IMR-90 (cell line): Measurements from ENCODE around the gene EPB41L5. TPM values are rescaled to one million over a fixed set of nuclear protein-coding genes. Genes with fewer than 3 reads are reported as not detected.

Source experiments
- ATAC-seq: fragments of 200-7000 bp; cut with Tn5 transposase; 2 replicates; pipeline ENCODE4 v1.9.1; 2020; ENCODE audit warnings: low read depth, mild to moderate bottlenecking, moderate library complexity
- BruUV-seq: library from RNA; stranded (reverse); fragments of 400-500 nt; replicated peaks from 2 replicates; lab custom pipeline; 2021; lab: Mats Ljungman, UMichigan
- CTCF ChIA-PET: fragments of 300-600 bp; formaldehyde crosslinking; extraction: SDS; loops from one replicate; lab custom pipeline; 2021; ENCODE audit warnings: antibody characterized with exemption; lab: Yijun Ruan, JAX
- POLR2A ChIA-PET: fragments of 300-600 bp; sonication (Branson Sonifier 250); formaldehyde crosslinking; loops from one replicate; lab custom pipeline; 2022; ENCODE audit warnings: antibody characterized with exemption; ENCODE audit not compliant: unreplicated experiment; lab: Charles Lee
- DNase-seq: peaks from one replicate; pipeline ENCODE4 v3.0.0; 2013
- H2AFZ ChIP-seq: replicated peaks from 2 replicates; pipeline ENCODE3; 2013; ENCODE audit warnings: low read length, mild to moderate bottlenecking; ENCODE audit not compliant: poor library complexity
- H2AK5ac ChIP-seq: 2 replicates; pipeline ENCODE4 v1.6.1; 2013; ENCODE audit warnings: low read depth, low read length, inconsistent platforms
- H2AK9ac ChIP-seq: replicated peaks from 2 replicates; pipeline ENCODE3; 2013; ENCODE audit warnings: mild to moderate bottlenecking, low read depth, low read length, moderate library complexity; ENCODE audit not compliant: poor library complexity
- H2BK120ac ChIP-seq: 2 replicates; pipeline ENCODE4 v1.6.1; 2013; ENCODE audit warnings: low read depth, low read length, inconsistent platforms
- H2BK15ac ChIP-seq: 3 replicates; pipeline ENCODE4 v1.6.1; 2013; ENCODE audit warnings: low read depth, low read length, inconsistent platforms
- H2BK20ac ChIP-seq: 2 replicates; pipeline ENCODE4 v1.6.1; 2013; ENCODE audit warnings: low read depth, mild to moderate bottlenecking, inconsistent platforms, low read length, moderate library complexity
- H2BK5ac ChIP-seq: 2 replicates; pipeline ENCODE4 v1.6.1; 2013; ENCODE audit warnings: mild to moderate bottlenecking, low read depth, low read length, inconsistent platforms; ENCODE audit not compliant: poor library complexity, severe bottlenecking
- H3K14ac ChIP-seq: replicated peaks from 2 replicates; pipeline ENCODE4 v1.6.1; 2013; ENCODE audit warnings: low read depth, low read length, inconsistent platforms
- H3K18ac ChIP-seq: 2 replicates; pipeline ENCODE4 v1.6.1; 2013; ENCODE audit warnings: low read depth, low read length, control low read depth
- H3K23ac ChIP-seq: 2 replicates; pipeline ENCODE4 v1.6.1; 2013; ENCODE audit warnings: low read depth, low read length, inconsistent platforms
- H3K27ac ChIP-seq: 2 replicates; pipeline ENCODE4 v1.5.1; 2013; ENCODE audit warnings: mild to moderate bottlenecking, control low read depth, low read length; ENCODE audit not compliant: insufficient read depth
- H3K27me3 ChIP-seq: 2 replicates; pipeline ENCODE4 v1.6.1; 2013; ENCODE audit warnings: low read length; ENCODE audit not compliant: control insufficient read depth, insufficient read depth
- H3K36me3 ChIP-seq: 2 replicates; pipeline ENCODE4 v1.6.1; 2013; ENCODE audit warnings: low read length, mixed read lengths; ENCODE audit not compliant: control insufficient read depth, insufficient read depth
- H3K4ac ChIP-seq: 2 replicates; pipeline ENCODE4 v1.6.1; 2013; ENCODE audit warnings: low read depth, low read length, inconsistent platforms
- H3K4me1 ChIP-seq: 2 replicates; pipeline ENCODE4 v1.6.1; 2013; ENCODE audit warnings: low read length, mixed read lengths; ENCODE audit not compliant: control insufficient read depth, insufficient read depth
- H3K4me2 ChIP-seq: 2 replicates; pipeline ENCODE4 v1.6.1; 2013; ENCODE audit warnings: low read depth, mild to moderate bottlenecking, control low read depth, low read length, moderate library complexity
- H3K4me3 ChIP-seq: 2 replicates; pipeline ENCODE4 v1.5.1; 2013; ENCODE audit warnings: low read depth, mild to moderate bottlenecking, control low read depth, low read length, moderate library complexity; ENCODE audit not compliant: insufficient read depth
- H3K56ac ChIP-seq: 2 replicates; pipeline ENCODE4 v1.6.1; 2013; ENCODE audit warnings: low read length, inconsistent platforms; ENCODE audit not compliant: insufficient read depth; ENCODE audit errors: extremely low read depth
- H3K79me1 ChIP-seq, 2 experiments: 2 replicates each; pipeline ENCODE4 v1.6.1; 2013; ENCODE audit warnings: low read length in 2 of 2, inconsistent platforms in 1 of 2, low read depth in 1 of 2
- H3K9ac ChIP-seq: 2 replicates; pipeline ENCODE4 v1.6.1; 2013; ENCODE audit warnings: low read depth, low read length, control low read depth
- H3K9me1 ChIP-seq: 2 replicates; pipeline ENCODE4 v1.6.1; 2013; ENCODE audit warnings: low read length, inconsistent platforms; ENCODE audit not compliant: insufficient read depth
- H3K9me3 ChIP-seq: 2 replicates; pipeline ENCODE4 v1.6.1; 2013; ENCODE audit warnings: low read length; ENCODE audit not compliant: control insufficient read depth, insufficient read depth
- H4K20me1 ChIP-seq: 2 replicates; pipeline ENCODE4 v1.6.1; 2013; ENCODE audit warnings: low read length, inconsistent platforms; ENCODE audit not compliant: insufficient read depth
- H4K5ac ChIP-seq: 2 replicates; pipeline ENCODE4 v1.6.1; 2013; ENCODE audit warnings: mild to moderate bottlenecking, low read depth, low read length, control low read depth
- H4K8ac ChIP-seq, 2 experiments: 2 replicates each; pipeline ENCODE4 v1.6.1; 2013; ENCODE audit warnings: low read depth in 2 of 2, low read length in 2 of 2, control low read depth in 1 of 2, inconsistent platforms in 1 of 2
- H4K91ac ChIP-seq: 2 replicates; pipeline ENCODE4 v1.6.1; 2013; ENCODE audit warnings: low read depth, low read length, inconsistent platforms; ENCODE audit not compliant: insufficient read depth
- MAZ ChIP-seq: IDR thresholded peaks from 2 replicates; pipeline ENCODE4 v1.6.1; 2012; ENCODE audit warnings: low read depth, mild to moderate bottlenecking, low read length, improper control_type of control experiment, moderate library complexity, borderline replicate concordance
- MXI1 ChIP-seq: IDR thresholded peaks from 2 replicates; pipeline ENCODE4 v1.6.1; 2012; ENCODE audit warnings: low read depth, mild to moderate bottlenecking, low read length, moderate library complexity, borderline replicate concordance
- NFE2L2 ChIP-seq: fragments of 150-350 bp; IDR thresholded peaks from 2 replicates; pipeline ENCODE4 v1.6.1; 2016; ENCODE audit warnings: low read depth, mild to moderate bottlenecking, low read length
- RAD21 ChIP-seq: IDR thresholded peaks from 2 replicates; pipeline ENCODE4 v1.6.1; 2012; ENCODE audit warnings: low read length, improper control_type of control experiment
- RCOR1 ChIP-seq: IDR thresholded peaks from 2 replicates; pipeline ENCODE4 v1.6.1; 2012; ENCODE audit warnings: mild to moderate bottlenecking, low read length, improper control_type of control experiment; ENCODE audit not compliant: insufficient replicate concordance
- RFX5 ChIP-seq: IDR thresholded peaks from 2 replicates; pipeline ENCODE4 v1.8.0; 2012; ENCODE audit warnings: low read depth, mild to moderate bottlenecking, low read length, moderate library complexity
- WGBS, 2 experiments: methylation state at CpG; one replicate each; pipeline versions ENCODE4 v1.1.5 to v1.1.7; 2013; ENCODE audit warnings: missing lambda C conversion rate in 2 of 2; ENCODE audit not compliant: insufficient read length in 1 of 2; ENCODE audit errors: extremely low coverage in 2 of 2; 5-methylcytosine and 5-hydroxymethylcytosine counted together
- dilution Hi-C: fragments of 300-500 bp; cut with HindIII; formaldehyde crosslinking; loops from one replicate; pipeline ENCODE4 v1.14.3; 2018; ENCODE audit warnings: low sequenced_read_pairs; ENCODE audit not compliant: unreplicated experiment
- in situ Hi-C: fragments of 300-500 bp; cut with MboI; formaldehyde crosslinking; loops from 3 replicates; pipeline ENCODE4 v1.14.3; 2019; ENCODE audit warnings: low sequenced_read_pairs, inconsistent platforms, mixed read lengths
- intact Hi-C: fragments of 100-400 bp; cut with micrococcal nuclease; formaldehyde crosslinking; loops from 2 replicates; pipeline ENCODE4 v1.10.0; 2022
- polyA plus RNA-seq, 3 experiments: library from polyadenylated mRNA; depleted of rRNA; stranded (reverse); fragments of >200 nt; gene quantifications; 2 replicates each; pipeline ENCODE4 v1.2.3, GENCODE V29; 2012; ENCODE audit warnings: low replicate concordance in 1 of 3
- total RNA-seq: library from RNA; depleted of rRNA; stranded (reverse); fragments of >200 nt; gene quantifications from 2 replicates; pipeline ENCODE4 v1.2.3, GENCODE V29; 2012
- TF ChIP-seq, protein P1 (sequence below): fragments of 150-350 bp; IDR thresholded peaks from 2 replicates; pipeline ENCODE4 v1.6.1; 2017; ENCODE audit warnings: mild to moderate bottlenecking, antibody characterized with exemption, low read length, low read depth

EPB41L5 gene
- total and polyA plus RNA-seq, 2 of the 4 experiments (the other 2 are of a cell fraction), result 5.1 to 10.6 TPM

DNA sequence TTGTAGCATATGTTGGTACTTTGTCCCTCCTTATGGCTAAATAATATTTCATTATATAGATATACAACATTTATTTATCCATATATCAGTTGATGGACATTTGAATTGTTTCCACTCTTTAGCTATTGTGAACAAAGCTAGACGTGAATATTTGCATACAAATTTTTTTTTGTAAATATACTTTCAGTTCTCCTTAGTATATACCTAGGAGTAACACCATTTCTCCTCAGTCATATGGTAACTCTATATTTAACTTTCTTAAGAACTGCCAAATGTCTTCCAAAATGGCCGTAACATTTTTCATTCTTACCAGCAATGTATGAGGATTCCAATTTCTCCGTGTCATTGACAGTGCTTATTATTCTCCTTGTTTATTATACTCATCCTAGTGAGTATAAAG is 135.8 kb downstream of the EPB41L5 start:
- Histone ChIP-seq H4K91ac (no peak overlapping the region), H3K27ac (no peak overlapping the region), H4K5ac (no peak overlapping the region), H3K9me1 (no peaks in the 10 kb centered on the region), H2BK120ac (no peak overlapping the region), H2BK20ac (no peak overlapping the region), H2AK5ac (no peak overlapping the region), H4K20me1 (no peaks in the 10 kb centered on the region), H3K14ac (no peak overlapping the region), H3K27me3 (no peaks in the 10 kb centered on the region), H4K8ac (no peak overlapping the region), H3K9ac (no peak overlapping the region), H3K4me2 (no peak overlapping the region), H2AK9ac (no peak overlapping the region), H3K23ac (no peak overlapping the region), H3K56ac (no peak overlapping the region), H3K36me3 (no peaks in the 10 kb centered on the region; the same call in 1 of the 2 replicates), H3K79me1 (no peaks in the 10 kb centered on the region), H3K4me3 (no peak overlapping the region), H2AFZ (no peak overlapping the region), H3K9me3 (0 out of 2 replicates have a peak, but pooled peaks cover 5% of the 10 kb centered on the region), H2BK15ac (no peak overlapping the region), H3K4me1 (no peaks in the 10 kb centered on the region), H3K4ac (no peak overlapping the region), H2BK5ac (no peak overlapping the region), H3K18ac (no peak overlapping the region)
- dilution Hi-C loops, result no loop called here
- TF ChIP-seq, protein P1, sequence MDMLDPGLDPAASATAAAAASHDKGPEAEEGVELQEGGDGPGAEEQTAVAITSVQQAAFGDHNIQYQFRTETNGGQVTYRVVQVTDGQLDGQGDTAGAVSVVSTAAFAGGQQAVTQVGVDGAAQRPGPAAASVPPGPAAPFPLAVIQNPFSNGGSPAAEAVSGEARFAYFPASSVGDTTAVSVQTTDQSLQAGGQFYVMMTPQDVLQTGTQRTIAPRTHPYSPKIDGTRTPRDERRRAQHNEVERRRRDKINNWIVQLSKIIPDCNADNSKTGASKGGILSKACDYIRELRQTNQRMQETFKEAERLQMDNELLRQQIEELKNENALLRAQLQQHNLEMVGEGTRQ, result no peak
- TF ChIP-seq NFE2L2 (no peak), RFX5 (no peak), RAD21 (no peak), RCOR1 (no peak), MAZ (no peak), MXI1 (no peak)
- no CpG with 5 or more reads among the region's 3 CpGs for WGBS, 2 experiments
- in situ Hi-C loops, result no loop called here
- intact Hi-C loops, result no loop called here
- no peak for DNase-seq
- no peak for ATAC-seq
- no TSS peak for BruUV-seq
- ChIA-PET CTCF (no interaction called here), POLR2A (no interaction called here)
